Trophoblast cell (in vitro differentiated cells and primary cell): ENCODE data around the gene BTG2.

Experiments
- DNase-seq, 2 donors: peaks; one replicate each; pipeline ENCODE4 v3.0.0-alpha.2; 2016
- H2AFZ ChIP-seq: 2 replicates; pipeline ENCODE4 v1.6.1; 2013; ENCODE audit warnings: low read length, moderate library complexity, mild to moderate bottlenecking; ENCODE audit not compliant: insufficient read depth, poor library complexity
- H2AK5ac ChIP-seq: 2 replicates; pipeline ENCODE4 v1.6.1; 2013; ENCODE audit warnings: mild to moderate bottlenecking, low read length
- H2BK120ac ChIP-seq: 2 replicates; pipeline ENCODE4 v1.6.1; 2013; ENCODE audit warnings: low read length, mild to moderate bottlenecking, moderate library complexity; ENCODE audit not compliant: insufficient read depth, poor library complexity
- H2BK12ac ChIP-seq: 2 replicates; pipeline ENCODE4 v1.6.1; 2013; ENCODE audit warnings: mild to moderate bottlenecking, low read length, moderate library complexity
- H2BK5ac ChIP-seq: 2 replicates; pipeline ENCODE4 v1.6.1; 2013; ENCODE audit warnings: low read length, low read depth, moderate library complexity, mild to moderate bottlenecking; ENCODE audit not compliant: poor library complexity
- H3K14ac ChIP-seq: 2 replicates; pipeline ENCODE4 v1.6.1; 2013; ENCODE audit warnings: mild to moderate bottlenecking, low read length
- H3K18ac ChIP-seq: 2 replicates; pipeline ENCODE4 v1.6.1; 2013; ENCODE audit warnings: mild to moderate bottlenecking, low read length
- H3K23ac ChIP-seq: 2 replicates; pipeline ENCODE4 v1.6.1; 2013; ENCODE audit warnings: low read length
- H3K27ac ChIP-seq: 2 replicates; pipeline ENCODE4 v1.5.1; 2013; ENCODE audit warnings: low read depth, mild to moderate bottlenecking, inconsistent platforms, low read length, moderate library complexity
- H3K27me3 ChIP-seq: 2 replicates; pipeline ENCODE4 v1.6.1; 2013; ENCODE audit warnings: inconsistent platforms, mild to moderate bottlenecking, low read length, moderate library complexity; ENCODE audit not compliant: insufficient read depth
- H3K36me3 ChIP-seq, 2 experiments: 1 replicate in 1 of 2; 2 replicates in 1 of 2; pipeline ENCODE4 v1.6.1; 2013; ENCODE audit warnings: low read length in 2 of 2, mild to moderate bottlenecking in 2 of 2, moderate library complexity in 1 of 2; ENCODE audit not compliant: insufficient read depth in 2 of 2, control insufficient read depth in 1 of 2
- H3K4ac ChIP-seq: 2 replicates; pipeline ENCODE4 v1.6.1; 2013; ENCODE audit warnings: low read depth, mild to moderate bottlenecking, low read length, moderate library complexity
- H3K4me1 ChIP-seq, 2 experiments: 1 replicate in 1 of 2; 2 replicates in 1 of 2; pipeline ENCODE4 v1.6.1; 2013; ENCODE audit warnings: low read length in 2 of 2, mild to moderate bottlenecking in 2 of 2, moderate library complexity in 1 of 2; ENCODE audit not compliant: insufficient read depth in 2 of 2, control insufficient read depth in 1 of 2
- H3K4me2 ChIP-seq: 2 replicates; pipeline ENCODE4 v1.6.1; 2013; ENCODE audit warnings: inconsistent platforms, mild to moderate bottlenecking, low read length, moderate library complexity
- H3K4me3 ChIP-seq: 2 replicates; pipeline ENCODE4 v1.5.1; 2013; ENCODE audit warnings: mild to moderate bottlenecking, low read depth, low read length, inconsistent platforms
- H3K79me1 ChIP-seq: one replicate; pipeline ENCODE4 v1.6.1; 2013; ENCODE audit warnings: low read length
- H3K79me2 ChIP-seq: 2 replicates; pipeline ENCODE4 v1.6.1; 2013; ENCODE audit warnings: low read length, mild to moderate bottlenecking; ENCODE audit not compliant: control insufficient read depth, insufficient read depth, poor library complexity
- H3K9ac ChIP-seq: 2 replicates; pipeline ENCODE4 v1.6.1; 2013; ENCODE audit warnings: mild to moderate bottlenecking, low read length
- H3K9me3 ChIP-seq: 2 replicates; pipeline ENCODE4 v1.6.1; 2013; ENCODE audit warnings: low read depth, mild to moderate bottlenecking, control low read depth, inconsistent platforms, low read length; ENCODE audit not compliant: insufficient read depth
- H4K12ac ChIP-seq: 2 replicates; pipeline ENCODE4 v1.6.1; 2013; ENCODE audit warnings: low read depth, mild to moderate bottlenecking, low read length, moderate library complexity
- H4K8ac ChIP-seq: 2 replicates; pipeline ENCODE4 v1.6.1; 2013; ENCODE audit warnings: low read depth, mild to moderate bottlenecking, low read length, moderate library complexity
- H4K91ac ChIP-seq: one replicate; pipeline ENCODE4 v1.6.1; 2013; ENCODE audit warnings: low read depth, mild to moderate bottlenecking, low read length, moderate library complexity
- WGBS: extraction: QIAGEN DNeasy Blood & Tissue Kit; methylation state at CpG from one replicate; pipeline ENCODE4 v1.1.7; 2013; ENCODE audit warnings: missing lambda C conversion rate; ENCODE audit not compliant: insufficient read length, insufficient coverage; ENCODE audit errors: extremely low coverage; 5-methylcytosine and 5-hydroxymethylcytosine counted together

The BTG2 gene

DNA sequence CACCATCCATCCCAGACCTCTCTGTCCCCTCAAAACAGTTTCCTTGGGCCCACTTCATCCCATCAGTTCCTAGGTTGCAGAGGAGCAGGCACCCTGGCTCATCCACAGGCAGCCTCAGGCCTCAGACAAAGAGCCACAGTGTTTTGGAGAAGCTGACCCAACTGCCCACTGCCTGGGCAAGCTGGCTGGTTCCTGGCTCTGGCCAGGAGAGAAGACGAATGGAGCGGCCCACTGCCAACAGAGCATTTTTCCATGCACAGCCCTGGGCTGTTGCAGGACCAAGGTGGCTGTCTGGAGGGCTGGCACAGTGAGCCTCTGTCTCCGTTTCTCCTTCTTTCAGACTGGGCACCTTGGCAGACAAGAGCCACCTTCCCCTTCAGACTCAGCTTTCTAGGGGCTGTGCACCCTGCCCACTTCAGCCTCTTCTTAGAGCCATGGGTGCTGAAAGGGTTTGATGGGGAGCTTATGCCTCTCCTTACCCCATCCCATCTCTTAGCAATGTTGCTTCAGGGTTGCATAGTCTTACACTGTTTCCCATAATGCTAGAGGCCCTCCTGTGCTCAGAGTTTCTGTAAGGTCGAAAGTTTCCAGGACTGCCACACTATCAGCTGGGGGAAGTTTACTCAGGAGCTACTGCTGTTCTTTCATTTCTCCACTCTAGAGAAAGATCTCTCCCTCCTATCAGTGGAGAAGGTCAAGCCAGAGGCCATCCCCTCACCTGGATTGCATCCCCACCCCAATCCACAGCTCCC lies 44.6 kb downstream of the BTG2 start:
- Histone ChIP-seq H2BK12ac (no peak overlapping the region), H3K23ac (no peak overlapping the region), H3K4me1 (no peaks in the 10 kb centered on the region), H3K27ac (no peak overlapping the region), H4K12ac (no peak overlapping the region), H2AK5ac (no peak overlapping the region), H3K4me3 (no peak overlapping the region), H2BK120ac (no peak overlapping the region), H3K9me3 (no peaks in the 10 kb centered on the region), H4K8ac (no peak overlapping the region), H3K14ac (no peak overlapping the region), H3K79me2 (no peaks in the 10 kb centered on the region), H4K91ac (no peak overlapping the region), H2BK5ac (no peak overlapping the region), H3K4ac (no peak overlapping the region), H3K9ac (no peak overlapping the region), H2AFZ (no peak overlapping the region), H3K18ac (no peak overlapping the region), H3K4me2 (no peak overlapping the region), H3K36me3 (no peaks in the 10 kb centered on the region), H3K79me1 (no peaks in the 10 kb centered on the region), H3K27me3 (no peaks in the 10 kb centered on the region)
- DNase-seq, result no peak
- no CpG with 5 or more reads among the region's 4 CpGs for WGBS

DNA sequence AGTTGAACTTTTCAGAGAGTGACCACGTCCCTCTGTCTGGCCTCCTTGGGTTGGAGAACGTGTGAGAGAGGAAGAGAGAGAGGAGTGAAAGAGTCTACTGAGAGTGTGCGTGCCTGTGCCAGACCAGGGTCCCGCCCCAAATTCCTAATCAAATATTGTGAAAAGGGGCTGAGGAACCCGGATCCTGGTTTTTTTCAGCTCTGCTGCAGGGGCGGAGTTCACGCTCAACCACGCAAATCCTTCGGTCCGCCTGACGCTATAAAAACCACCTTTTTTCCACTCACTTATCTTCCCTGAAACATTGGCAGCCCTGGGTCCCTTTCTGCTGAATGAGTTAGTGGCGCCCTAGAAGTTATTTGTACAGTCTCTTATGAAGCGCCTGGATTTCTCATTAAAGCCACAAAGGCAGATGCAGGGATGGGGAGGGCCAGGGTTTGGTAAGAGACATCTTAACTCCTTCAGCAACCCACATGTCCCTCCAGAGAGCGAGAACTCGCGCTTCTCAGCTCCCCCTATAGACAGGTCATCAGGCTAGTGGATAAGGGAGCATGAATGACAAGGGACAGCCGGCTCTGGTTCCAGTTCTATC lies 45.8 kb downstream of the BTG2 start, which contains the start of gene FMOD:
TSS of gene FMOD (minus strand) at position 86 of the 589 bp plus-strand sequence. CDS start 2,852 bp downstream, outside the sequence.
- Histone ChIP-seq H3K18ac (no peak within 1 kb of the TSS), H3K9me3 (no peaks in the 10 kb centered on the region), H3K9ac (no peak within 1 kb of the TSS), H3K27ac (no peak within 1 kb of the TSS), H3K79me2 (no peaks in the 10 kb centered on the region), H3K23ac (no peak within 1 kb of the TSS), H2AFZ (no peak within 1 kb of the TSS), H3K36me3 (no peaks in the 10 kb centered on the region), H2AK5ac (no peak within 1 kb of the TSS), H3K79me1 (no peaks in the 10 kb centered on the region), H3K4me1 (no peaks in the 10 kb centered on the region), H4K12ac (no peak within 1 kb of the TSS), H2BK5ac (no peak within 1 kb of the TSS), H3K4ac (no peak within 1 kb of the TSS), H2BK120ac (no peak within 1 kb of the TSS), H3K14ac (no peak within 1 kb of the TSS), H2BK12ac (no peak within 1 kb of the TSS), H3K27me3 (no peaks in the 10 kb centered on the region), H4K91ac (no peak within 1 kb of the TSS), H3K4me2 (no peak within 1 kb of the TSS), H3K4me3 (no peak within 1 kb of the TSS), H4K8ac (no peak within 1 kb of the TSS)
- peak in 1 of 2 donors; percentile 23 for DNase-seq
- WGBS, result no CpG with 5 or more reads among the region's 17 CpGs

DNA sequence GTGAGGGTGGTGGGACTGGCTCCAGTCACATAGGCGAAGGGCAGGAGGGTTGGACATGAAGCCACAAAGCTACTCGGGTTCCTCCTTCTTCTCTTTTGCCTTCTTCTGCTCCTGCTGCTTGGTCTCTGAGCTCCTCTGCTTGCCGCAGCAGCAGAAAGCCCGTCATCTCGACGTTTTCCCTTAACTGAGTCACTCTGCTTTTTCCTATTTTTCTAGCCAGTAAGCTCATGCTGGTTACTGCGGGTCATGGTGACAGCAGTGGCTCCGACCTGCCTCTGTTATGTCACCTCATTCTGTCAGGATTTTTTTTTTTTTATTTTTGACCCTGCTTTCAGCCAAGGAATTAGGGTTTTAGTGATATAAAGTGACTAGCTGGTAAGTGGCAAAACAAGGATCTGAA lies 48.2 kb downstream of the BTG2 start:
- DNase-seq, result peak; percentile 63 to 79
- Histone ChIP-seq H3K23ac (no peak overlapping the region), H3K79me1 (no peaks in the 10 kb centered on the region), H3K9ac (no peak overlapping the region), H3K9me3 (no peaks in the 10 kb centered on the region), H2AFZ (no peak overlapping the region), H2BK5ac (no peak overlapping the region), H2BK12ac (no peak overlapping the region), H3K4me2 (no peak overlapping the region), H3K36me3 (no peaks in the 10 kb centered on the region), H3K18ac (no peak overlapping the region), H2AK5ac (no peak overlapping the region), H3K4ac (no peak overlapping the region), H3K4me1 (no peaks in the 10 kb centered on the region), H3K79me2 (no peaks in the 10 kb centered on the region), H3K27me3 (no peaks in the 10 kb centered on the region), H4K8ac (no peak overlapping the region), H4K91ac (no peak overlapping the region), H4K12ac (no peak overlapping the region), H2BK120ac (no peak overlapping the region), H3K4me3 (no peak overlapping the region), H3K14ac (no peak overlapping the region), H3K27ac (no peak overlapping the region)
- WGBS, result no CpG with 5 or more reads among the region's 8 CpGs

- no peak overlapping the region for H3K4ac ChIP-seq
- H3K9me3 ChIP-seq, result no peaks in the 10 kb centered on the region
- no peak overlapping the region for H3K27ac ChIP-seq
- H3K4me3 ChIP-seq, result no peak overlapping the region
- H4K12ac ChIP-seq, result no peak overlapping the region
- H4K8ac ChIP-seq, result no peak overlapping the region
- no peak overlapping the region for H3K18ac ChIP-seq
- no peaks in the 10 kb centered on the region for H3K36me3 ChIP-seq
- no peaks in the 10 kb centered on the region for H3K79me1 ChIP-seq
- H4K91ac ChIP-seq, result no peak overlapping the region
- no peak overlapping the region for H2BK12ac ChIP-seq
- no peak overlapping the region for H2AFZ ChIP-seq
- H3K79me2 ChIP-seq, result no peaks in the 10 kb centered on the region
- no peak overlapping the region for H2BK5ac ChIP-seq
- H3K4me1 ChIP-seq, result no peaks in the 10 kb centered on the region
- H3K4me2 ChIP-seq, result no peak overlapping the region
- WGBS, result no CpG with 5 or more reads among the region's 2 CpGs
- no peak overlapping the region for H3K23ac ChIP-seq
- H2AK5ac ChIP-seq, result no peak overlapping the region
- H3K14ac ChIP-seq, result no peak overlapping the region
- H2BK120ac ChIP-seq, result no peak overlapping the region
- DNase-seq, result no peak
- no peaks in the 10 kb centered on the region for H3K27me3 ChIP-seq
- H3K9ac ChIP-seq, result no peak overlapping the region
These were observed 48.9 kb downstream of the BTG2 start for GRCh38 chr1:203354246-203354645.
